Loucy (cell line): Measurements from ENCODE around the gene RTN3.

Source experiments
- H2AFZ ChIP-seq: fragments of 200-600 bp; sonication (generic); 2 replicates; pipeline ENCODE4 v1.6.0; 2016; ENCODE audit warnings: antibody characterized with exemption, mild to moderate bottlenecking, low read length, moderate library complexity
- H3F3A ChIP-seq: fragments of 200-600 bp; 2 replicates; pipeline ENCODE4 v1.6.0; 2016; ENCODE audit warnings: antibody characterized with exemption, low read depth, mild to moderate bottlenecking
- H3K27me3 ChIP-seq: fragments of 200-600 bp; sonication (generic); 2 replicates; pipeline ENCODE4 v1.6.1; 2014; ENCODE audit warnings: low read length, mild to moderate bottlenecking; ENCODE audit not compliant: insufficient read depth, poor library complexity, severe bottlenecking
- H3K36me3 ChIP-seq: fragments of 200-600 bp; sonication (generic); 2 replicates; pipeline ENCODE4 v1.6.1; 2016; ENCODE audit warnings: low read length; ENCODE audit not compliant: insufficient read depth
- H3K4me1 ChIP-seq: fragments of 200-600 bp; sonication (generic); 2 replicates; pipeline ENCODE4 v1.5.1; 2014; ENCODE audit warnings: low read length, mild to moderate bottlenecking; ENCODE audit not compliant: insufficient read depth, poor library complexity, severe bottlenecking
- H3K4me2 ChIP-seq: fragments of 200-600 bp; sonication (generic); 2 replicates; pipeline ENCODE4 v1.6.0; 2014; ENCODE audit warnings: antibody characterized with exemption, low read length, low read depth, mild to moderate bottlenecking; ENCODE audit not compliant: poor library complexity, severe bottlenecking
- H3K4me3 ChIP-seq: fragments of 200-600 bp; sonication (generic); 2 replicates; pipeline ENCODE4 v1.5.1; 2014; ENCODE audit warnings: low read length, mild to moderate bottlenecking, mixed read lengths; ENCODE audit not compliant: poor library complexity, severe bottlenecking
- H3K79me2 ChIP-seq: fragments of 200-600 bp; sonication (generic); 2 replicates; pipeline ENCODE4 v1.6.1; 2014; ENCODE audit warnings: low read length; ENCODE audit not compliant: insufficient read depth
- H3K9ac ChIP-seq: fragments of 200-600 bp; sonication (generic); 2 replicates; pipeline ENCODE4 v1.6.0; 2014; ENCODE audit warnings: mild to moderate bottlenecking, low read depth, low read length, moderate library complexity; ENCODE audit not compliant: poor library complexity, severe bottlenecking
- H3K9me2 ChIP-seq: fragments of 200-600 bp; sonication (generic); replicated peaks from 2 replicates; pipeline ENCODE4 v1.6.1; 2016; ENCODE audit warnings: low read depth, low read length, mixed read lengths
- H3K9me3 ChIP-seq: fragments of 200-600 bp; sonication (generic); 2 replicates; pipeline ENCODE4 v1.6.1; 2014; ENCODE audit warnings: mild to moderate bottlenecking, antibody characterized with exemption, low read length, low read depth; ENCODE audit not compliant: insufficient read depth
- H4K20me1 ChIP-seq: fragments of 200-600 bp; sonication (generic); 2 replicates; pipeline ENCODE4 v1.6.0; 2014; ENCODE audit warnings: antibody characterized with exemption, low read length, mild to moderate bottlenecking; ENCODE audit not compliant: insufficient read depth, poor library complexity, severe bottlenecking
- EZH2phosphoT487 ChIP-seq: fragments of 200-600 bp; IDR thresholded peaks from 2 replicates; pipeline ENCODE4 v1.6.1; 2018; ENCODE audit warnings: antibody characterized with exemption, mild to moderate bottlenecking, moderate library complexity, borderline replicate concordance
- TF ChIP-seq, protein P1 (sequence below): fragments of 200-600 bp; sonication (generic); conservative IDR thresholded peaks from 2 replicates; pipeline ENCODE4 v1.5.1; 2014; ENCODE audit warnings: mild to moderate bottlenecking, antibody characterized with exemption, low read length

Gene RTN3

DNA sequence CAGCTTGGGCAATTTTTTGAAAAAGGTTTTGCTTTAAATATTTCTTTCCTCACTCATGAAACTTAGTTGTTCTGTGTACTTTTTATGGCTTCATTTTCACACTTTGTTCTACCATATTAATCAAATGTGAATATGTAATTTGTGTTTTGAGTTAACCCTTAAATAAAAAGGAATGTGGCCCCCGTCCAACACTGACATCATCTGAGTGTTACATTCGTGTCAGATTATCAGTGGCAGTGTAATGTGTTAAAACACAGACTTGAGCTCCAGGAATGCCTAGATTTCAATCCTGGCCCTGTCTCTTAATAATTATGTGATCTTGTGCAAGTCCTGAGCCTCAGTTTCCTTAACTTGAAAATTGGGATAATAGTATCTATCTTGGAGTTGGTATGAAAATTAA lies 5.6 kb downstream of the RTN3 start:
- H3K9me3 ChIP-seq, result no peaks in the 10 kb centered on the region
- H3K4me2 ChIP-seq, result peak overlapping the region; percentile 60
- TF ChIP-seq, protein P1, sequence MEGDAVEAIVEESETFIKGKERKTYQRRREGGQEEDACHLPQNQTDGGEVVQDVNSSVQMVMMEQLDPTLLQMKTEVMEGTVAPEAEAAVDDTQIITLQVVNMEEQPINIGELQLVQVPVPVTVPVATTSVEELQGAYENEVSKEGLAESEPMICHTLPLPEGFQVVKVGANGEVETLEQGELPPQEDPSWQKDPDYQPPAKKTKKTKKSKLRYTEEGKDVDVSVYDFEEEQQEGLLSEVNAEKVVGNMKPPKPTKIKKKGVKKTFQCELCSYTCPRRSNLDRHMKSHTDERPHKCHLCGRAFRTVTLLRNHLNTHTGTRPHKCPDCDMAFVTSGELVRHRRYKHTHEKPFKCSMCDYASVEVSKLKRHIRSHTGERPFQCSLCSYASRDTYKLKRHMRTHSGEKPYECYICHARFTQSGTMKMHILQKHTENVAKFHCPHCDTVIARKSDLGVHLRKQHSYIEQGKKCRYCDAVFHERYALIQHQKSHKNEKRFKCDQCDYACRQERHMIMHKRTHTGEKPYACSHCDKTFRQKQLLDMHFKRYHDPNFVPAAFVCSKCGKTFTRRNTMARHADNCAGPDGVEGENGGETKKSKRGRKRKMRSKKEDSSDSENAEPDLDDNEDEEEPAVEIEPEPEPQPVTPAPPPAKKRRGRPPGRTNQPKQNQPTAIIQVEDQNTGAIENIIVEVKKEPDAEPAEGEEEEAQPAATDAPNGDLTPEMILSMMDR, result no peak
- TF ChIP-seq EZH2phosphoT487, result no peak
- H3K9ac ChIP-seq, result no peak overlapping the region
- peaks cover 56% of the 10 kb centered on the region for H3K4me1 ChIP-seq
- H4K20me1 ChIP-seq, result peaks cover 61% of the 10 kb centered on the region
- H2AFZ ChIP-seq, result no peak overlapping the region
- H3K4me3 ChIP-seq, result peak overlapping the region; percentile 5
- H3K79me2 ChIP-seq, result peaks cover 100% of the 10 kb centered on the region
- H3K9me2 ChIP-seq, result no peaks in the 10 kb centered on the region
- no peaks in the 10 kb centered on the region for H3K36me3 ChIP-seq
- no peaks in the 10 kb centered on the region for H3K27me3 ChIP-seq
- H3F3A ChIP-seq, result no peaks in the 10 kb centered on the region

DNA sequence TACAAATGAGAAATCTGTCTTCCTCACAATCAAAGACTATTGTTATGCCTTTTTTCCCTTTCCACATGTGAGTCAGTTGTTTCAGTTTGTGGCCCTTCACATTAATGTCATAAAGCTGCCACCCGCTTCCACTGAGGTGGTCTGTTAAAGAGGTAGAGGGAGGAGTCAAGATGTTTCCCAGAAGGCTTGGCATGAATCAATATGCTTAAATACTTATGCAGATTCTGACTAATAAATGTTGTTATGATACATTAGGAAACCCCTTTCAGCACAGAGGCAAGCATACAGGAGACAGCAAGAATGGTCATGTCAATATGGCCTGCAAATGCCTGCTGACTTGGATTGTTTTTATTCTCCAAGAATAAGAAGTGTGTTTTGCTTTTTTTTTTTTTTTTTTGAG lies 6.5 kb downstream of the RTN3 start:
- no peaks in the 10 kb centered on the region for H3K9me3 ChIP-seq
- H3K79me2 ChIP-seq, result peaks cover 100% of the 10 kb centered on the region
- no peaks in the 10 kb centered on the region for H3K9me2 ChIP-seq
- no peaks in the 10 kb centered on the region for H3K27me3 ChIP-seq
- H3K36me3 ChIP-seq, result no peaks in the 10 kb centered on the region
- H3F3A ChIP-seq, result no peaks in the 10 kb centered on the region
- peaks cover 53% of the 10 kb centered on the region for H3K4me1 ChIP-seq
- H4K20me1 ChIP-seq, result peaks cover 53% of the 10 kb centered on the region
- no peak overlapping the region for H3K4me3 ChIP-seq
- no peak overlapping the region for H3K9ac ChIP-seq
- no peak overlapping the region for H2AFZ ChIP-seq
- TF ChIP-seq, protein P1, result no peak
- TF ChIP-seq EZH2phosphoT487, result no peak
- H3K4me2 ChIP-seq, result peak overlapping the region; percentile 60

DNA sequence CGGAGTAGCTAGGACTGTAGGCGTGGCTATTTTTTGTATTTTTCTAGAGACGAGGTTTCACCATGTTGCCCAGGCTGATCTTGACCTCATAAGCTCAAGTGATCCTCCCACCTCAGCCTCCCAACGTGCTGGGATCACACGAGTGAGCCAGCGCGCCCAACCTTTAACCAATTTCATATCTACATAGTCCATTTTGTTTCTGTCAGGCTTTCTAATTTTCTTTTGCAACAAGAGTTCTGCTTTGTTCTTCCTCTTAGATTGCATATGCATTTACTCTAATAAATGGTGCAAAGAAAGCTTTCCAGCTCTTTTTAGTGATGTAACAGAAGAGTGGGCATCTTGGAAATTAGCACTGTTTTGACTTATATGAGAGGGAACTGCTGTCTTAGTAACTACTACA lies 13.3 kb downstream of the RTN3 start:
- H3K79me2 ChIP-seq, result peaks cover 87% of the 10 kb centered on the region
- H4K20me1 ChIP-seq, result peaks cover 30% of the 10 kb centered on the region
- H3K4me2 ChIP-seq, result no peak overlapping the region
- H3K27me3 ChIP-seq, result no peaks in the 10 kb centered on the region
- no peaks in the 10 kb centered on the region for H3K9me2 ChIP-seq
- no peaks in the 10 kb centered on the region for H3K36me3 ChIP-seq
- H3F3A ChIP-seq, result no peaks in the 10 kb centered on the region
- H3K9me3 ChIP-seq, result no peaks in the 10 kb centered on the region
- H3K9ac ChIP-seq, result no peak overlapping the region
- peaks cover 4% of the 10 kb centered on the region for H3K4me1 ChIP-seq
- TF ChIP-seq, protein P1, result no peak
- TF ChIP-seq EZH2phosphoT487, result no peak
- H2AFZ ChIP-seq, result no peak overlapping the region
- H3K4me3 ChIP-seq, result no peak overlapping the region
